GM23248 (cell line): ENCODE results near the gene MUC12. TPM values are rescaled to one million over a fixed set of nuclear protein-coding genes. Genes with fewer than 3 reads are reported as not detected.
A peak's percentile ranks its signal among the peaks of the same experiment; 100 is the strongest.

Experiments
- DNase-seq: peaks from one replicate; pipeline ENCODE4 v3.0.0-alpha.2; 2015
- H2AFZ ChIP-seq: fragments of 200-600 bp; sonication (generic); 2 replicates; pipeline ENCODE4 v1.6.1; 2016; ENCODE audit warnings: antibody characterized with exemption
- H3F3A ChIP-seq: fragments of 200-600 bp; sonication (generic); 2 replicates; pipeline ENCODE4 v1.6.1; 2016; ENCODE audit warnings: mild to moderate bottlenecking, antibody characterized with exemption, mixed run types; ENCODE audit not compliant: insufficient read depth
- H3K27ac ChIP-seq: fragments of 200-600 bp; sonication (generic); 2 replicates; pipeline ENCODE4 v1.5.1; 2016; ENCODE audit warnings: mild to moderate bottlenecking
- H3K27me3 ChIP-seq: fragments of 200-600 bp; sonication (generic); replicated peaks from 2 replicates; pipeline ENCODE4 v1.6.1; 2016; ENCODE audit warnings: mild to moderate bottlenecking; ENCODE audit not compliant: insufficient read depth
- H3K36me3 ChIP-seq: fragments of 200-600 bp; sonication (generic); 2 replicates; pipeline ENCODE4 v1.6.1; 2016; ENCODE audit warnings: low read depth, mild to moderate bottlenecking
- H3K4me1 ChIP-seq: fragments of 200-600 bp; sonication (generic); 2 replicates; pipeline ENCODE4 v1.6.1; 2016; ENCODE audit warnings: mild to moderate bottlenecking; ENCODE audit not compliant: insufficient read depth
- H3K4me2 ChIP-seq: fragments of 200-600 bp; sonication (generic); one replicate; pipeline ENCODE4 v1.6.1; 2016; ENCODE audit warnings: mild to moderate bottlenecking; ENCODE audit not compliant: unreplicated experiment
- H3K4me3 ChIP-seq: fragments of 200-600 bp; sonication (generic); 2 replicates; pipeline ENCODE4 v1.5.1; 2016; ENCODE audit warnings: mild to moderate bottlenecking
- H3K79me2 ChIP-seq: fragments of 200-600 bp; sonication (generic); 2 replicates; pipeline ENCODE4 v1.6.1; 2016; ENCODE audit warnings: mild to moderate bottlenecking; ENCODE audit not compliant: insufficient read depth
- H3K9ac ChIP-seq: fragments of 200-600 bp; sonication (generic); 2 replicates; pipeline ENCODE4 v1.6.1; 2016; ENCODE audit warnings: mild to moderate bottlenecking
- H3K9me2 ChIP-seq: fragments of 200-600 bp; sonication (generic); 2 replicates; pipeline ENCODE4 v1.6.1; 2016; ENCODE audit warnings: mixed run types, mild to moderate bottlenecking, moderate library complexity; ENCODE audit not compliant: insufficient read depth
- H3K9me3 ChIP-seq: fragments of 200-600 bp; sonication (generic); one replicate; pipeline ENCODE4 v1.6.1; 2017; ENCODE audit warnings: low read depth
- H4K20me1 ChIP-seq: fragments of 200-600 bp; sonication (generic); 2 replicates; pipeline ENCODE4 v1.6.0; 2016; ENCODE audit not compliant: insufficient read depth
- EZH2 ChIP-seq: fragments of 200-600 bp; sonication (generic); IDR thresholded peaks from 2 replicates; pipeline ENCODE4 v1.6.1; 2018; ENCODE audit warnings: antibody characterized with exemption, mild to moderate bottlenecking; ENCODE audit not compliant: insufficient read depth, poor library complexity, severe bottlenecking
- EZH2phosphoT487 ChIP-seq: fragments of 200-600 bp; sonication (generic); IDR thresholded peaks from 2 replicates; pipeline ENCODE4 v1.6.1; 2018; ENCODE audit warnings: antibody characterized with exemption, moderate library complexity, mild to moderate bottlenecking, low read depth; ENCODE audit not compliant: insufficient read depth
- WGBS, 2 experiments: methylation state at CpG; one replicate each; pipeline ENCODE4 v1.1.6; 2015 to 2017; ENCODE audit warnings: low lambda C conversion rate in 2 of 2, low coverage in 1 of 2; ENCODE audit errors: missing lambda C conversion rate in 2 of 2; 5-methylcytosine and 5-hydroxymethylcytosine counted together
- in situ Hi-C: fragments of 300-500 bp; cut with MboI; formaldehyde crosslinking; loops from 2 replicates; pipeline ENCODE4 v1.15.0; 2020
- polyA plus RNA-seq: library from polyadenylated mRNA; unstranded; fragments of >200 nt; fragmentation: Nextera tagmentation; extraction: Ambion mirVana; gene quantifications from 2 replicates; pipeline ENCODE4 v1.2.1, GENCODE V29; 2016
- total RNA-seq: library from RNA; depleted of rRNA; stranded (reverse); fragments of >200 nt; shearing (Covaris generic); gene quantifications from 2 replicates; pipeline ENCODE4 v1.2.3, GENCODE V29; 2014

MUC12 gene
- total and polyA plus RNA-seq, 2 experiments from 2014 or later: 0.54 to 1.0 TPM

- 0 to 2% methylated on average over 22 to 28 of the region's 29 CpGs for WGBS, 2 experiments
- peak; percentile 97 for DNase-seq
- Histone ChIP-seq H3K36me3 (no peaks in the 10 kb centered on the region), H3K4me2 (peak overlapping the region; percentile 72), H3K9me2 (no peaks in the 10 kb centered on the region), H2AFZ (peak overlapping the region; percentile 70), H3K9ac (peak overlapping the region; percentile 95), H3K27me3 (no peaks in the 10 kb centered on the region), H3F3A (no peaks in the 10 kb centered on the region), H3K27ac (peak overlapping the region; percentile 83), H3K4me1 (0 out of 2 replicates have a peak, but pooled peaks cover 6% of the 10 kb centered on the region), H3K9me3 (no peaks in the 10 kb centered on the region), H4K20me1 (no peaks in the 10 kb centered on the region), H3K4me3 (peak overlapping the region; percentile 74), H3K79me2 (no peaks in the 10 kb centered on the region)
- TF ChIP-seq EZH2phosphoT487 (no peak), EZH2 (no peak)
- in situ Hi-C loops: no loop called here
Measured at GRCh38 chr7:101017064-101017777, 47.9 kb downstream of the MUC12 start.

GRCh38 chr7:101018271-101019167, 49.2 kb downstream of the MUC12 start:
- no peak overlapping the region for H3K9ac ChIP-seq
- no peak overlapping the region for H2AFZ ChIP-seq
- H3K9me3 ChIP-seq: no peaks in the 10 kb centered on the region
- in situ Hi-C loops: no loop called here
- H3K36me3 ChIP-seq: no peaks in the 10 kb centered on the region
- H3K4me1 ChIP-seq: 0 out of 2 replicates have a peak, but pooled peaks cover 6% of the 10 kb centered on the region
- H4K20me1 ChIP-seq: no peaks in the 10 kb centered on the region
- no peaks in the 10 kb centered on the region for H3K79me2 ChIP-seq
- no peaks in the 10 kb centered on the region for H3K9me2 ChIP-seq
- WGBS, 2 experiments: 77 to 80% methylated on average over 10 to 14 of the region's 14 CpGs
- no peak overlapping the region for H3K4me3 ChIP-seq
- H3K27me3 ChIP-seq: no peaks in the 10 kb centered on the region
- no peak overlapping the region for H3K27ac ChIP-seq
- DNase-seq: no peak
- no peak overlapping the region for H3K4me2 ChIP-seq
- H3F3A ChIP-seq: no peaks in the 10 kb centered on the region
- TF ChIP-seq EZH2 (no peak), EZH2phosphoT487 (no peak)

- DNase-seq: no peak
Measured at GRCh38 chr7:101020444-101020843, 51.1 kb downstream of the MUC12 start.

GRCh38 chr7:101021703-101022102, 52.3 kb downstream of the MUC12 start:
- no peak overlapping the region for H3K27ac ChIP-seq
- H3K79me2 ChIP-seq: no peaks in the 10 kb centered on the region
- H3K4me3 ChIP-seq: no peak overlapping the region
- 0 out of 2 replicates have a peak, but pooled peaks cover 1% of the 10 kb centered on the region for H3K4me1 ChIP-seq
- WGBS, 2 experiments: 26 to 29% methylated on average over 3 of the region's 3 CpGs
- no peaks in the 10 kb centered on the region for H3K9me3 ChIP-seq
- TF ChIP-seq EZH2 (no peak), EZH2phosphoT487 (no peak)
- DNase-seq: no peak
- in situ Hi-C loops: no loop called here
- no peak overlapping the region for H2AFZ ChIP-seq
- H3K27me3 ChIP-seq: no peaks in the 10 kb centered on the region
- no peak overlapping the region for H3K9ac ChIP-seq
- H4K20me1 ChIP-seq: no peaks in the 10 kb centered on the region
- no peaks in the 10 kb centered on the region for H3K36me3 ChIP-seq
- no peak overlapping the region for H3K4me2 ChIP-seq
- no peaks in the 10 kb centered on the region for H3F3A ChIP-seq
- no peaks in the 10 kb centered on the region for H3K9me2 ChIP-seq

More at GRCh38 chr7:101020444-101020843, 51.1 kb downstream of the MUC12 start:
- no peak overlapping the region for H3K27ac ChIP-seq
- no peaks in the 10 kb centered on the region for H3K79me2 ChIP-seq
- no peaks in the 10 kb centered on the region for H3F3A ChIP-seq
- no peak overlapping the region for H3K4me3 ChIP-seq
- WGBS, 2 experiments: 80 to 82% methylated on average over 8 of the region's 8 CpGs
- no peaks in the 10 kb centered on the region for H3K9me2 ChIP-seq
- H3K27me3 ChIP-seq: no peaks in the 10 kb centered on the region
- H4K20me1 ChIP-seq: no peaks in the 10 kb centered on the region
- no peaks in the 10 kb centered on the region for H3K9me3 ChIP-seq
- H3K4me2 ChIP-seq: no peak overlapping the region
- no peak overlapping the region for H3K9ac ChIP-seq
- TF ChIP-seq EZH2 (no peak), EZH2phosphoT487 (no peak)
- H3K4me1 ChIP-seq: 0 out of 2 replicates have a peak, but pooled peaks cover 6% of the 10 kb centered on the region
- in situ Hi-C loops: no loop called here
- H3K36me3 ChIP-seq: no peaks in the 10 kb centered on the region
- H2AFZ ChIP-seq: no peak overlapping the region
